ENCODE data around the gene RHOF. TPM values are rescaled to one million over a fixed set of nuclear protein-coding genes. Genes with fewer than 3 reads are reported as not detected.

Gene RHOF
- total and polyA plus RNA-seq, 2 of the 13 experiments (the other 11 are each of a cell fraction or from before 2014, with no cell fraction given), result 14.6 to 32.2 TPM

- TF ChIP-seq CERS6 (CRISPR knock-in tag; IDR thresholded peaks at IDR 0.05) (no peak), ZNF660 (CRISPR knock-in tag; IDR thresholded peaks at IDR 0.05; ENCODE audit: borderline replicate concordance, low read depth) (no peak), NFRKB (IDR thresholded peaks at IDR 0.05) (no peak), RERE (CRISPR knock-in tag; IDR thresholded peaks at IDR 0.05; ENCODE audit: low read depth) (no peak), RBM22 (optimal IDR thresholded peaks at IDR 0.05; ENCODE audit: low read length) (no peak), DPF2 (CRISPR knock-in tag; IDR thresholded peaks at IDR 0.05; ENCODE audit: borderline replicate concordance, low read depth) (no peak), ATF7-NPFF (CRISPR knock-in tag; IDR thresholded peaks at IDR 0.05; ENCODE audit: low read depth) (no peak), ZNF619 (CRISPR knock-in tag; IDR thresholded peaks at IDR 0.05) (no peak), ZBED4 (CRISPR knock-in tag; IDR thresholded peaks at IDR 0.05; ENCODE audit: borderline replicate concordance) (no peak), NFKB2 (CRISPR knock-in tag; IDR thresholded peaks at IDR 0.05; ENCODE audit: borderline replicate concordance) (no peak), MIER3 (CRISPR knock-in tag; IDR thresholded peaks at IDR 0.05; ENCODE audit: borderline replicate concordance) (no peak), MAFK (conservative IDR thresholded peaks at IDR 0.05 in 1 of 2, IDR thresholded peaks at IDR 0.05 in 1 of 2; ENCODE audit: low read length in 2 of 2) (no peak), TBL1XR1 (IDR thresholded peaks at IDR 0.05; ENCODE audit: borderline replicate concordance, low read length, partially characterized antibody) (no peak), ZBTB4 (CRISPR knock-in tag; IDR thresholded peaks at IDR 0.05; ENCODE audit: borderline replicate concordance) (no peak), MAX (IDR thresholded peaks at IDR 0.05) (0 out of 2 replicates have a peak, but pooled peaks have one; percentile 1), ZNF326 (CRISPR knock-in tag; IDR thresholded peaks at IDR 0.05; ENCODE audit: borderline replicate concordance) (no peak)
Observed at GRCh38 chr12:121786440-121786825, 7.1 kb downstream of the RHOF start (continued).

All from HepG2 (cell line).